Brain microvascular endothelial cell (primary cell): ENCODE data around the gene HBEGF.

Experiments used
- DNase-seq: peaks from one replicate; pipeline ENCODE4 v3.0.0-alpha.2; 2020
- H3K27ac ChIP-seq: fragments of 250-450 bp; sonication (Bioruptor Pico); 2 replicates; pipeline ENCODE4 v1.5.1; 2020; ENCODE audit warnings: mild to moderate bottlenecking, moderate library complexity
- H3K27me3 ChIP-seq: fragments of 250-450 bp; sonication (Bioruptor Pico); replicated peaks from 2 replicates; pipeline ENCODE4 v1.5.1; 2020; ENCODE audit warnings: mild to moderate bottlenecking
- H3K36me3 ChIP-seq: fragments of 250-450 bp; sonication (Bioruptor Pico); replicated peaks from 2 replicates; pipeline ENCODE4 v1.5.1; 2020; ENCODE audit warnings: mild to moderate bottlenecking
- H3K4me3 ChIP-seq: 2 replicates; pipeline ENCODE4 v1.5.1; 2011; ENCODE audit warnings: low read depth, mild to moderate bottlenecking, control low read depth, low read length, moderate library complexity
- in situ Hi-C: cut with HindIII; loops from 2 replicates; pipeline ENCODE4 v1.10.0; 2017; ENCODE audit warnings: low sequenced_read_pairs, low pct_ligation_motif_present
- TF ChIP-seq, protein P1 (sequence below): IDR thresholded peaks from 2 replicates; pipeline ENCODE4 v1.5.1; 2011; ENCODE audit warnings: low read depth, mild to moderate bottlenecking, moderate library complexity, low read length, control low read depth, inconsistent platforms; ENCODE audit errors: missing control alignments

HBEGF gene

DNA sequence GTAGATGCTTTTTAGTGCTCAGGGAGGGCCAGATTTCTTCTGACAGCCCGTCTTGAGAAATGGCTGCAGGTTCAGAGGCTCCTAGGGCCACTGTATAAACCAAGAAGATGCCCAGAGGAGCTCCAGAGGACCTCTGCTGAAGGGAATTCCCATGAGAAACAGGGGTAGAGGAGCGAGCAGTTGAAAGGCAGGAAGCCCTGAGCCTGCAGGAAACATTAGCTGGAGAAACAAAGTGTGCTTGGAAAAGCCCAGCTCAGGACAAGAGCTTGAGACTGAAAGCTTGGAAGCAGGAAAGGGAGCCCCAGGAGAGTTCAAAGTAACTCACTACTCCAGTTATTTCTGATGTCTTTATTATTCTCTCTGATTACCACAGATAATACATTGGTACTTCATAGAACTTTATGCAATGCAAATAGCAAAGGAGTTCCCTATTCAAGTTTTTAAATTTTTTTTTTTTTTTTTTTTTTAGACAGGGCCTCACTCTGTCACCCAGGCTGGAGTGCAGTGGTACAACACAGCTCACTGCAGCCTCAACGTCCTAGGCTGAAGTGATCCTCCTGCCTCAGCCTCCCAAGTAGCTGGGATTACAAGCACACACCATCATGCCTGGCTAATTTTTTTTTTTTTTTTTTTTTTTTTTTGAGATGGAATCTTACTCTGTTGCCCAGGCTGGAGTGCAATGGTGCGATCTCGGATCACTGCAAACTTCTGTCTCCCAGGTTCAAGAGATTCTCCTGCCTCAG is 16.5 kb downstream of the HBEGF start:
- H3K27ac ChIP-seq: no peak overlapping the region
- DNase-seq: no peak
- TF ChIP-seq, protein P1, sequence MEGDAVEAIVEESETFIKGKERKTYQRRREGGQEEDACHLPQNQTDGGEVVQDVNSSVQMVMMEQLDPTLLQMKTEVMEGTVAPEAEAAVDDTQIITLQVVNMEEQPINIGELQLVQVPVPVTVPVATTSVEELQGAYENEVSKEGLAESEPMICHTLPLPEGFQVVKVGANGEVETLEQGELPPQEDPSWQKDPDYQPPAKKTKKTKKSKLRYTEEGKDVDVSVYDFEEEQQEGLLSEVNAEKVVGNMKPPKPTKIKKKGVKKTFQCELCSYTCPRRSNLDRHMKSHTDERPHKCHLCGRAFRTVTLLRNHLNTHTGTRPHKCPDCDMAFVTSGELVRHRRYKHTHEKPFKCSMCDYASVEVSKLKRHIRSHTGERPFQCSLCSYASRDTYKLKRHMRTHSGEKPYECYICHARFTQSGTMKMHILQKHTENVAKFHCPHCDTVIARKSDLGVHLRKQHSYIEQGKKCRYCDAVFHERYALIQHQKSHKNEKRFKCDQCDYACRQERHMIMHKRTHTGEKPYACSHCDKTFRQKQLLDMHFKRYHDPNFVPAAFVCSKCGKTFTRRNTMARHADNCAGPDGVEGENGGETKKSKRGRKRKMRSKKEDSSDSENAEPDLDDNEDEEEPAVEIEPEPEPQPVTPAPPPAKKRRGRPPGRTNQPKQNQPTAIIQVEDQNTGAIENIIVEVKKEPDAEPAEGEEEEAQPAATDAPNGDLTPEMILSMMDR: no peak
- no peak overlapping the region for H3K4me3 ChIP-seq
- in situ Hi-C loops: no loop called here
- H3K27me3 ChIP-seq: no peaks in the 10 kb centered on the region
- H3K36me3 ChIP-seq: peaks cover 26% of the 10 kb centered on the region

DNA sequence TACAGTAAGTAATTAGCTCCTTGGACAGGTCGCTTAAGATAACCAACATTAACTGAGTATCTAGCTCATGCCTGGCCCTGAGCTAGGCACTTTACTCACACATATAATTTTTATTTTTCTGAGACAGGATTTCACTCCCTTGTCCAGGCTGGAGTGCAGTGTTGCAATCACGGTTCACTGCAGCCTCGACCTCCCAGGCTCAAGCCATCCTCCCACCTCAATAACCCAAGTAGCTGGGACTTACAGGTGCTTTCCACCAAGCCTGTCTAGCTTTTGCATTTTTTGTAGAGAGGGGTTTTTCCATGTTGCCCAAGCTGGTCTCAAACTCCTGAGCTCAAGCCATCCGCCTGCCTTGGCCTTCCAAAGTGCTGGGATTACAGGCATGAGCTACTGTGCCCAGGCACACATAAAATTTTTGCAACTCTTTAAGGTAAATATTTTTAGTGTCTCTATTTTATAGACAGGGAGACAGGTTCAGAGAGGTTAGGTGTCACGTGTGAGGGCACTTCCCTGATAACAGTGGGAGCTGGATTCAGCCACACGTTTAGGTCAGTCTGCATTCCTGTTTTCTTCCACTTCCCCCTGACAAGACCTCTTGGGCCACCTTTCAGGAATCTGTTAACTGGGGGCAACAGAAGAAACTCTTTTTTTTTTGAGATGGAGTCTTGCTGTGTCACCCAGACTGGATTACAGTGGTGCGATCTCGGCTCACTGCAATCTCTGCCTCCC is 18.2 kb downstream of the HBEGF start:
- DNase-seq: no peak
- no peak overlapping the region for H3K4me3 ChIP-seq
- H3K36me3 ChIP-seq: peaks cover 10% of the 10 kb centered on the region
- TF ChIP-seq, protein P1: no peak
- H3K27me3 ChIP-seq: no peaks in the 10 kb centered on the region
- H3K27ac ChIP-seq: no peak overlapping the region
- in situ Hi-C loops: no loop called here

DNA sequence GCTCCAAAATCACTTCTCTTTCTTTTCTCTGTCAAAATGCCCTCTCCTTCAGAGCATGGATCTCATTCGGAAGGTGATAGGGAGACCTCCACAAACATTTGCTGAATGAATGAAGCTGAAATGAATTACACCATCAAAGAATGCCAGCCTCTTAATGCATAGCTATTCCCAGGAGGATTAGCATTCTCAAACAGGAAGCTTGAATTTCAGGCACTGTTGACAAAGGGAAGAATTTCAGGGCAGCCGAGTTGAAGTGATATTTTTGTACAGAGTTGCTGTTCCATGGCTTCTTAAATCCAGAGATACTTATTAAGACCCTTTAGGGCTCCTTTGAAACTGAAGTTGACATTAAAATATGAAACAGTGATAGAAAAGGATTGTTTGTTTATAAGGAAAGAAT is 18.8 kb downstream of the HBEGF start:
- TF ChIP-seq, protein P1: no peak
- no peak for DNase-seq
- in situ Hi-C loops: no loop called here
- Histone ChIP-seq H3K4me3 (no peak overlapping the region), H3K27me3 (no peaks in the 10 kb centered on the region), H3K36me3 (peaks cover 4% of the 10 kb centered on the region), H3K27ac (no peak overlapping the region)

DNA sequence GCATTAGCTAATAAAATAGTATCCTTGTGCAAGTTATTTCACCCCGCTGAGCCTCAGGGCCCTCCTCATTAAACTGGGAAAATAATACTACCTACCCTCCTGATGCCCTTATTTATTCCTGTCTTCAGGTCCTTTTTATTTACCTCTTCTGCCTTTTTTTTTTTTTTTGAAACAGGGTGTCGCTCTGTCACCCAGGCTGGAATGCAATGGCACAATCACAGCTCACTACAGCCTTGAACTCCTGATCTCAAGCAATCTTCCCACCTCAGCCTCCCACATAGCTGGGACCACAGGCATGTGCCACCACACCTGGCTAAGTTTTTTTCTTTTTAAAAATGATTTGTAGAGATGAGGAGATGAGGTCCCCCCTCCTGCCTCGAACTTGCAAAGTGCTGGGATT is 20.9 kb downstream of the HBEGF start:
- no peaks in the 10 kb centered on the region for H3K27me3 ChIP-seq
- H3K27ac ChIP-seq: no peak overlapping the region
- DNase-seq: no peak
- in situ Hi-C loops: no loop called here
- no peaks in the 10 kb centered on the region for H3K36me3 ChIP-seq
- H3K4me3 ChIP-seq: no peak overlapping the region
- TF ChIP-seq, protein P1: no peak

DNA sequence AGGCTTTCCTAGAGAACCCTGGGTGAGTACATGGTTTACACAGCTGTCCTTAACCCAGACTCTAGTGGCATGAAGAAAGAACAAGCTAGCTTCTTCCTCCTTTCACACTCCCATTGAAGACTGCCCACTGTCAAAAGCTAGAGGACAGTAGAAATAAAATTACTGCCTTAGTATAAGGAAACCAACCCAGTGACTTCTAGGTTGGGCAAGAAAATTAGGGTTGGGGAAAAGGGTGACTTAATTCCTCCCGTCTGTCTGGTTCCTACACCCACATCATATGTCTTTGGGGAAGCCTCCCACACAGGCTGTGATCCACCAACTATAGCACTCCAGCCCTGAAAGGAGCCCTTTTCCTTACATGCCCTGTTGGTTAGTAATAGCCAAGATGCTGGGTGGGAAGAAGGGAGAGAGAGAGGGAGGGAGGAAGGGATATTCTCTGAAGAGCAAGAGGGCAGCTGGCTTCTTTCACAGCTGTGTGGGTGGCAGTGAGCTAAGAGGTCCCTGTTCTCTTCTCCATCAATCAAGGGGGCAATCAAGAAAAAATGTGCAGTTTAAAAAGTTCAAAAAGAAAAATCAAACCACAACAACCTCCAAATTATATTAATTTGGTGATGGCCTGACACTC is 21.7 kb downstream of the HBEGF start:
- no peaks in the 10 kb centered on the region for H3K27me3 ChIP-seq
- TF ChIP-seq, protein P1: no peak
- H3K27ac ChIP-seq: peak overlapping the region; percentile 87
- DNase-seq: peak; percentile 68
- no peak overlapping the region for H3K4me3 ChIP-seq
- no peaks in the 10 kb centered on the region for H3K36me3 ChIP-seq
- in situ Hi-C loops: no loop called here
